NCI-H2107 treated with DMSO at 0.1 percent for 48 hours (cell line): ENCODE data around the gene MAPK1IP1L.
A peak's percentile ranks its signal among the peaks of the same experiment; 100 is the strongest.
"Not testable (repeated sequence)": the region's sequence is repeated elsewhere in the genome, so short reads cannot be mapped to it uniquely, and the experiment has no call there.

Experiments used
- DNase-seq: peaks from one replicate; lab custom pipeline; 2025; ENCODE audit not compliant: unreplicated experiment; lab: John Stamatoyannopoulos, UW

MAPK1IP1L gene

DNA sequence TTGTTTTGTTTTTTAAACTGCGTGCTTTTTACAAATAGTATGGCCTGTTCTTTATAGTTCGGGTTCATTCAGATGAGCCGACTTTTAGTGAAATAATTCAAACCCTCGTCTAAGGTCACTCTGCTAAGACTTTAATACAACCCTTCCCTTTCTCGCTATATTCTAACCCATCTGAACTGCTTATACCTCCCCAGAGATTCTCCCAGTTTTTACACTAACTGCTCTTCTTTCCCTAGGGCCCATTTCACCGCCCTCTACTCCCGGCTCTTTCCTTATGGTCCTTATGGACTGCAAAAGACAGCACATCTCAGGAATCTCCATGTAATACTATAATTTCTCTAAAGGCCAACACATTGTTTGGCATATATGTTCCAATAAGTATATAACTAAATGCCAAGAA lies 2.1 kb downstream of the MAPK1IP1L start:
- no peak for DNase-seq

DNA sequence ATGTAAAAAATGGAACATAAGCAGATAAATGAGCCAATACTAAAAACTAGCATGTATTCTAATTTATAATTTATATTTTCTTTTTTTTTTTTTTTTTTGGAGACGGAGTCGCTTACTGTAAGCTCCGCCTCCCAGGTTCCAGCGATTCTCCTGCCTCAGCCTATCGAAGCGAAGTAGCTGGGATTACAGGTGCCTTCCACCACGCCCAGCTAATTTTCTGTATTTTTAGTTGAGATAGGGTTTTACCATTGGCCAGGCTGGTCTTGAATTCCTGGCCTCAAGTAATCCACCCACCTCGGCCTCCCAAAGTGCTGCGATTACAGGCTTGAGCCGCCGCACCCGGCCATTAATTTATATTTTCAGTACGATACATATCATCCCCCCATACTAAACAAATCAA lies 2.7 kb downstream of the MAPK1IP1L start:
- no peak for DNase-seq

GRCh38 chr14:55057919-55058318 lies 6.5 kb downstream of the MAPK1IP1L start:
- no peak for DNase-seq

DNA sequence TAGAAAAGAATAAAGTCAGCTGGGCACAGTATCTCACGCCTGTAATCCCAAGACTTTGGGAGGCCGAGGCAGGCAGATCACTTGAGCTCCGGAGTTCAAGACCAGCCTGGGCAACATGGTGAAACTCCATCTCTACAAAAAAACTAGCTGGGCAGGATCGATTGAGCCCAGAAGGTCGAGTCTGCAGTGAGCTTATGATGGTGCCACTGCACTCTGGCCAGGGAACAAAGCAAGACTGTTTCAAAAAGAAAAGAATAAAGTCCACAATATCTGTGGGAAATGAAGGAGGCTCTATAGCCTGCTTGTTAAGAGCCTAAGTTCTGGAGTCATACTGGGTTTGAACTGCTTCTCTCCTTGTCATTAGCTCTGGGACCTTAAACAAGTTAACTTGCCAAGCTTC lies 7.9 kb downstream of the MAPK1IP1L start:
- DNase-seq, result no peak

- DNase-seq, result no peak
Observed at GRCh38 chr14:55062517-55063351, 11.3 kb downstream of the MAPK1IP1L start.

GRCh38 chr14:55064896-55065295 lies 13.4 kb downstream of the MAPK1IP1L start:
- not testable (repeated sequence) for DNase-seq

DNA sequence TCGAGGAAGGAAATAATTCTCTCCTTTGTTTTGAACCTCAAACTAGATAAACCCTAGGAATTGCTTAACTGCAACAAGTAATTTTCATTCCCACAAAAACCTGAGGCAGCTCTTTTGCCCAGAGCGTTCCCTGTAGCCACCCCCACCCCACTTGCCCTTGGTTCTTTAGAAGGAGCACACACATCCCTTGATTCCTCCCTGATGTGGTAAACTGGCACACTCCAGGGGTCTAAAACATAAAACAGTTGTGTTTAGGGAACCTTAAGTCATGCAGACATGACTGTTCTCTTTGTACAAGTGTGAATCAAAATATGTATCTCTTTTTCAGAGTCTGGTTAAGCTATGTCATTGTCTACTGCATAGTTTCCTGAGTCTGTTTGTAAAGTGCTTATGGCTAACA lies 14.0 kb downstream of the MAPK1IP1L start:
- no peak for DNase-seq

- DNase-seq, result no peak
Observed at GRCh38 chr14:55066223-55066622, 14.8 kb downstream of the MAPK1IP1L start.

DNA sequence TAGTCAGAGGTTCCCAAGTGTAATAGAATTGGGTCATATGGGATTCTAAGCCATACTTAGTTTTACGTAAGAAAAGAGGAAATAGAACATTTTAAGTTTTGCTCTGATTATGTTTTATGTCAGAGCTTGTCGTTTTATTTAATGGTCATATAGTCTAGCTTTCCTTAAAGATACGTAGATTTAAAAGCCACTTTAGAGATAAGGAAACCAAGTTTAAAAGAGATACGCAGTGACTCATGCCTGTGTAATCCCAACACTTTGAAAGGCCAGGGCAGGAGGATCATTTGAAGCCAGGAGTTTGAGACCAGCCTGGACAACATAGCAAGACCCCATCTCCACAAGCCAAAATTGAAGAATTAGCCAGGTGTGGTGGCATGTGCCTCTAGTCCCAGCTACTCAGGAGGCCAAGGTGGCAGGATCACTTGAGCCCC lies 19.5 kb downstream of the MAPK1IP1L start:
- no peak for DNase-seq

- peak; percentile 54 for DNase-seq
Observed at GRCh38 chr14:55071870-55072640, 20.6 kb downstream of the MAPK1IP1L start.

DNA sequence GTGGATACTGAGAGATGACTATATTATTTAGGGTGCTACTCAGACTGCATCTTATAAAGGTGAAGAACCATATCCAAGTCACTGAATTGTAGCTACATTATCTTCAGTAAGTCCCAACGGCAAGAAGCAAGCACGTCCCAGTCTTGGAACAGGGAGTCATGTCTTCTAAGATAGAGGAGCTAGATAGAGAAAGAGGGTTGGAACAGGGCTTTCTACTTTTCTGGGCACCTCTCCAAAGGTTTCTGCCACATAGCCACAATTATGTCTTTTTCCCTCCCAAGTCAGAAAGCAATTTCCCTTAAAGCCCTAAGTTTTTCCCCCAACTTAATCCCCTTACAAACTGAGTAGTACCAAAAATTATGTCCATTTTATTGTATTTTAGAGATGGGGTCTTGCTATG lies 22.4 kb downstream of the MAPK1IP1L start:
- no peak for DNase-seq

DNA sequence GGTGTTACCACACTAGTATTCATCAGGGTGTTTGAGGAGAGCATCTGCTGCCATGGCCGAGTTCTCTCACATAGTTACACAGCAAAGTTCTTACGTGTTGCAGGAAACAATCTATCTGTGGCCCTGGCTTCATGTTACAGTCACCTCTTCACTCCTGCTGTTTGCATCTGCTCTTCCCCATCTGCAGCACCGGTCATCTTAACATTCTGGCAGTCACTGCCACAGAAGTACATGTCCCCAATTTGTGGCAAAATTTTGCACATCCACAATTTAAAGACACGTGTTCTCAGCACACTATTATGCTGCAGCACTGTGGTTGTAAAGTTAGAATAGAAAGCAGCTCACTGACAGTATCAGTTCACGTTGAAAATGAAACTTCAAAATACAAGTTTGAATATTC lies 23.2 kb downstream of the MAPK1IP1L start:
- peak; percentile 87 for DNase-seq

GRCh38 chr14:55075628-55076175 lies 24.3 kb downstream of the MAPK1IP1L start:
- DNase-seq, result no peak

DNA sequence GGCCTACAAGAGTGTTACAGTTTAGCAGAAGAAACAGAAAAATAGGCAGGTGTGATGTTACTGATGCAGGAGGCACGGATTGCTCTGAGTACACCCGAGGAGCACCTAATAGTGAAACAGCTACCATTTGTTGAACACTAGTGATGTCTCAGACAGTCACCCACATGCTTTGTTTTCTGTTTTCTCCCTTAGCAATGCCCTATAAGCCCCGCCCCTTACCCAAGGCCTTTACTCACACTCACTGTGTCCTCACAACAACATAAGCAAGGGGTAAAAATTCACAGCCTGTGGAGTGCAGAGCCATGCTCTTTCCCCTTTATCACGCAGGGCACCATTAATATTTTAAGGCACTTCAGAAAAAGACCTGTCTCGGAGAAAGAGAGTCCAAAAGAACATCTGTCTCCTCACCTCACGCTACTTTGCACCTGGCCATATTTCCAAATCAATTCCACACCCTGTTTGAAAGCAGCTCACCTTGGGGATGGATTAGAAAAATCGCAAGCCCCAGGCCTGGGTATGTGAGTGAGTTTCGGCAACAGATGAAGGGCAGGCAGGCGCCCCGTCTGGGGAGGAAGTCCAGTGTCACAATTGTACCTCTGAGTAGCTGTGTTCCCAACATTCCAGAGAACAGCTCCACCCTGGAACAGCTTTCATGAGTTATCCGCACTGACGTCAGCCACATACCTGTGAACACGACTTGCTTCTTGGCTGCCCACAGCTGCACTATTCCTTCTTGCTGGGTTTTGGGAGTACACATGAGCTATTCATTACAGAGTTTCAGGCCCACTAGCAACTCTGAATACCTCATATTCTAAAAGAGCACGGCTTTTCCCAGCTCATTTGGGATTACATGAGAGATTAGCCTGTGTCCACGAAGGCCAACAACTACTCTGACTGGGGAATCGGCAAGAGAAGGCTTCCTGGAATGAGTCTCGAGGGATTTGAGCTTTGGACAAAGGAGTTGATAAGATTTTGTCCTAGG lies 26.0 kb downstream of the MAPK1IP1L start:
- DNase-seq, result no peak

- DNase-seq, result not testable (repeated sequence)
Observed at GRCh38 chr14:55079961-55080360, 28.5 kb downstream of the MAPK1IP1L start.

DNA sequence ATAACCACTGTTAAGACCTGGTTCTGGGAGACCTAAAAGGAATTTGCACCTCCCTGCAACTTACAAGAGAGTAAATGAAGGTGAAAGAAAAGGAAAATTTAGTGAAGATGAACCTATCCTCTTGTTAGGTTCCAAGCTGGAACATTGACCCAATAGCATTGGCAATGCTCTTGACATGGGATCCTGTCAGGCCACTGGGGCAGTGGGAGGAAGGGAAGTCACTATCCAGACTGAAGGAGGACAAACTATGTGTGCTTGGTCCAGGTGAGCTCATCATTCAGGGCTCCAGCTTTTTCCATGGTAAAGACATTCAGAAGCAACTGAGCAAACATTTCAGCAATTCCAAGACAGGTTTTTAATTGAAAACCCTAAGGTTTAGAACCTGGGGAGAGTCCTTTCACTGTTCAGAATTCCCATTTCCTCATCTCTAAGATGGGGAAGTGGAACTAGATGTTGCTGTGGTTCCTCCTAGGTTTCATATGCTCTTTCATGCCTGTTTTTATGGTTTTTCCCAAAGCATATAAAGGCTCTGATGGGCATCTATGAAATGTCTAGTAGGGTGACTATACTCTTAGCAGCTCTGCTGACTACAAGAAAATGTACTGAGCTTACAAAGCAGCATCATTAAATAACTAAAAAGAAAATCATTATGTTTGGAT lies 33.1 kb downstream of the MAPK1IP1L start:
- DNase-seq, result no peak

DNA sequence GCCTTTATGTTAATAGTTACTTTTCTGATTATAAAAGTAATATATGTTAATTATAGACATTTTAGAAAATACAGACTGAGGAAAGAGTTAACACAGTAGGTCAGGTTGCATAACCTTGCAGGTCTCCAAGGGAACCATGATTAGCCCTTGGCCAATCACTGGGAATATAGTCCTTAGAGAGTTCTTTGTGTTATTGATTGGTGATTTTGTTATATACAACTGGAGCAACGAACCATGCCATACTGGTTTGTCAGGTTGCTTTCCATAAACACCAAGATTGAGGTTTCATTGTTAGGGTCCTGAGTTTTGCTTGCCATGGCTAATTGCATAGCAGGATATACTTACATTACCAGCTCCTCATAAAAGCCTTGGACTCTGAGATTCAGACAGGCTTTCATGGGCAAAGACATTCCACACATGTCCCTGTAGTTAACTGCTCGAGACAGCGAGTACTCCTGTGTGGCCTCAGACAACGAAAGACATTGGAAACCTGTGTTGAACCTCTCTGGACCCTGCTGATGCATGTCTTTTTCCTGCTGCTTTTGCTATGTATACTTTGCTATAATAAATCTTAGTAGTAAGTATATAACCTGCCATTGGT lies 33.7 kb downstream of the MAPK1IP1L start:
- peak; percentile 73 for DNase-seq

DNA sequence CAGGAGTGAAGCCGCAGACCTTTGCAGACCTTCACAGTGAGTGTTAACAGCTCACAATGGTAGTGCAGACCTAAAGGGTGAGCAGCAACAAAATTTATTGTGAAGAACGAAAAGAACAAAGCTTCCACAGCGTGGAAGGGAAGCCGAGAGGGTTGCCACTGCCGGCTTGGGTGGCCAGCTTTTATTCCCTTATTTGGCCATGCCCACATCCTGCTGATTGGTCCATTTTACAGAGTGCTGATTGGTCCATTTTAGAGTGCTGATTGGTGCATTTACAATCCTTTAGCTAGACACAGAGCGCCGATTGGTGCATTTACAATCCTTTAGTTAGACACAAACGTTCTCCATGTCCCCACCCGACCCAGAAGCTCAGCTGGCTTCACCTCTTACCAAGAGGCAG lies 35.5 kb downstream of the MAPK1IP1L start:
- no peak for DNase-seq

GRCh38 chr14:55088356-55088755 lies 36.9 kb downstream of the MAPK1IP1L start:
- no peak for DNase-seq

- no peak for DNase-seq
Observed at GRCh38 chr14:55092341-55092740, 40.9 kb downstream of the MAPK1IP1L start.
